HG02852 (cell line): Measurements from ENCODE around the gene ESF1.
A peak's percentile ranks its signal among the peaks of the same experiment; 100 is the strongest.
"Not testable (repeated sequence)": the region's sequence is repeated elsewhere in the genome, so short reads cannot be mapped to it uniquely, and the experiment has no call there.

ENCODE experiments used
- ATAC-seq: cut with Tn5 transposase; IDR thresholded peaks from one replicate; pipeline ENCODE4 v1.9.1; 2021; ENCODE audit warnings: mild to moderate bottlenecking, moderate library complexity; ENCODE audit not compliant: unreplicated experiment

The ESF1 gene

GRCh38 chr20:13739731-13740649, 44.7 kb downstream of the ESF1 start:
- no peak for ATAC-seq

DNA sequence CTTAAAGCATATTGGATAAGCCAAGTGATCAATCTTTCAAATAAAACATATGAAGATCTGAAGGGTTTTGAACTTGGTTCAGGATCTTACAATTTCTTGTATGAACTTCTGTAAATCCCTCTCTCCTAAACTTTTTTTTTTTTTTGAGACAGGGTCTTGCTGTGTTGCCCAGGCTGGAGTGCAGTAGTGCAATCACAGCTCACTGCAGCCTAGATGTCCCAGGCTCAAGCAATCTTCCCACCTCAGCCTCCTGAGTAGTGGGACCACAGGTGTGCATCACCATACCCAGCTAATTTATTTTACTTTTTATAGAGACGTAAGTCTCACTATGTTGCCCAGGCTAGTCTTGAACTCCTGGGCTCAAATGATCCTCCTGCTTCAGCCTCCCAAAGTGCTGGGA, 46.5 kb downstream of the ESF1 start:
- not testable (repeated sequence) for ATAC-seq

DNA sequence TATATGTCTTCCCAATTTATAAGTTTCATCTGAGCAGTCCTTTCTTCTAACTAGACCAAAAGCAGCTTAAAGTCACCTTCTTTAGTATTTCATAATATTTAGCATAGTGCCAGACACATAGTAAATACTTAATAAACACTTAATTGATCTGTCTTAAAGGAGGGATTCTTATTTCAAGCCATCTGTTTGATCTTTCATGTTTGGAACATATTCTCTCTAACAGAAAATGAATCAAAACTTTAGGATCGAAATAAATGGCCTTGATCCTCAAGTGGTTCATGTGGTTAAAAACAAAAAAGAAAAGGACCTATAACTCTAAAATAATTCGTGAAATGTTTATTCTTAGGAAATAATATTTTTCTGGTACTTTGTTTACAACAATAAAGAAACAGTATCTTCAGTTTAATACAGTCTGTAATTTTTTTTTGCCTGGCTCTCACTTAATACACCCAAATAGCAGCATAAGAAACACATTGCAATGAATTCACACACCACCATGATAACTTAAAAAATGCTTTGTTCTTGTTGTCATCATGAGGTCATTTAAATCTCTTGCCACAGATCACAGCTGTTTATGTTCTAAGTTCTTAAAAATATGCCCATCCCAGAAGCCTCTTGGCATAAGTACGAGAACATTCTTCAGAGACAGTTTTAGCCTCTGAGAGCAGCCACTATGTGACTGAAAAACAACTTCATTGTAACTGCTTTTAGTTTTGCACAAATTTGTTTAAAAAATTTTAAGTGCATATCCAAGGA, 48.1 kb downstream of the ESF1 start:
- no peak for ATAC-seq

GRCh38 chr20:13735826-13736225, 48.9 kb downstream of the ESF1 start:
- ATAC-seq: no peak

DNA sequence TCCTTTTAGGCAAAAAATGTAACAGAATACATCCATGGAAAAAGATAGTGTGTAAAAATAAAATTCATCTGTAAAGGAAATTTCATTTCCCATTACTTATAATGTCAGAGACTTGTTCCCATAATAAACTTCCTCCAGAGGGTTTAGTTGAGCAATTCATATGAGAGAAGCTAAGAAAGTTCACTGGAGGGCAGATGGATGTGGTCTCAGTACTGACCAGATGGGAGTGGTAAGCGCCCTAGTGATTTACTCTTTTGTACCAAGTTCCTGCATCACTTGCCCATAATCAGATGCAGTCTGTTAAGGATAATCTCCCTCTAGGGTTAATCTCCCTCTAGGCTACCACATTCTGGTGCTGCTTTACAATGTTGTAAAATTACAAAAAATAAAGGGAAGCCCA, 61.7 kb downstream of the ESF1 start:
- no peak for ATAC-seq

DNA sequence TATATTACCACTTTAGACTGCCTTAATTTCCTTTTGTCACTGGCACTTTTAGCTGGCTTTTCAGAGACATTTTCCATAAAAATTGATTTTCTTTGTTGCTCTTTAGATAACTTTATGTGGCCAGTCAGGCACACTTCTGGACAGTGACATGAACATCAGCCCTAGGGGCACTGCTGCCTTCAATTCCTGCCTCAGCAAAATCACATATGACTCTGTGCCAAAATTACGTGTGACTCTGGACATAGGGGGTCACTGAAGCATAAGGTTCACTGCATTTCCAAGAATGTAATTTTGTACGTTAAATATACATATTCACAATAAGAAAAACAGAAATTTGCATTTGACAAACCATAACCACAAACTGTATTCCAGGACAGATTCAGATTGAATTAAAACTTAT, 66.5 kb downstream of the ESF1 start:
- ATAC-seq: peak; percentile 34

DNA sequence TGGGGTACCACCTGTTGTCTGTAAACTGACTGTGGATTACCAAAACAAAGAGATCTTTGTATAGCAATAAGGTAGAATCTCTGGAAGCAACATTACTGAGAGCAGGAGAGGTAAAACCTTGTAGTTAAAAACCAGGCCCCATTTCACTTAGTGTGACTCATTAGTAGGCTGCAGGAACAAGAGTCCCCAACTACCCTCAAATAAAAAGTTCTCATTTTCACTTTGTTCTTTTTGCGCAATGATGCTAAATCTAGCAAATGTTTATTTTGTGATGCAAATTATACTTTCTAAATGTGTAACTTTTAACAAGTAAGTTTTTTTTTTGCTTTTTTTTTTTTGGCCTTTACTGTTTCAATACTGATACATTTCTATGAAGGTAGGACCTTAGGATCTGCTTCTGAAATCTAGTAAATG, 67.1 kb downstream of the ESF1 start:
- peak; percentile 96 for ATAC-seq

DNA sequence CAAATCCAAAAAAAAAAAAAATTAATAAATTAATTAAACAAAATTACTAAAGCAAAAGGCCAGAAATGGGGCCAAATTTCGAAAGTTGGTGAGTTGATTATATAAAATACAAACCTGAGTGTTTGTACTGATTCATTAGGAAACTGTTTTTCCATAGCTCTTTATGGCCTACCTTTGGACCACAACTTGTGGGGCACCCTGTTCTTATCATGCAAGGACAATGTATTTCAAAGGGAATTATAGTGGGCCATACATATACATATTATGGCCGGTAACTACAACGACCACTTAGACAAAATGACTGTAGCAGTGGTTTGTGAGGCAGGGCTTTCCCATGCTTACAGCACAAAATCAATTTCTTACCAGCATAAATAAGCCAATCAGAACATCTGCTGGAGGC, 69.5 kb downstream of the ESF1 start:
- no peak for ATAC-seq

DNA sequence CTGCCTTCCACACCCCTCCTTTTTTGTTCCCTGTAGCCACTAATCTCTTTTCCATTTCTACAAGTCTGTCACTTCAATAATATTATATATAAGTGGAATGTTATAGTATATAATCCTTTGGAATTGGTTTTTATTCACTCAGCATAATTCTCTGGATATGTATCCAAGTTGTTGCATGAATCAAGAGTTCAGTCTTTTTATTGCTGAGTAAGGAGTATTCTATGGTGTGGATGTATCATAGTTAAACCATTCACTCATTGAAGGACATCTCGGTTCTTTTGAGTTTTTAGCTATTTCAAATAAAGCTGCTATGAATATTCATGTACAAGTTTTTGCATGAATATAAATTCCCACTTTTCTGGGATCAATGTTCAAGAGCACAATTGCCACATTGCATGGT, 76.5 kb downstream of the ESF1 start:
- no peak for ATAC-seq

GRCh38 chr20:13703265-13703664, 81.5 kb downstream of the ESF1 start:
- ATAC-seq: no peak

DNA sequence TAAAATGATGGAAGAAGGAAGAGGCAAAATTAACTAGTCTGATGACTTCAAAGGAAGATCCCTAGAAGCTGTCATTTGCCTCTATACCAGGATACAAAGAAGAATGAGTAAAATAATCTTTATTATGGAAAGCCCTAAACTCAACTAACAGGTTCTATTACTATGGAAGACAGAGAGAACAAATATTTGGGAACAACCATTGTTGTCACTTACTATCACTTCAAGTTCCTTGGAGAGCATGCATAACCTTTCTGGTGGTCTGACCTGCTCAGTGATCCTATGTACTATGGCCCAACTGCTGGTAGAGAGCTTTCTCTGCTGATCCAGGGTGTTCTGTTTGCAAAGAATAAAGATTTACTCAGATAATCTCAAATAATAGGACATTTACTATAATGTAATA, 83.2 kb downstream of the ESF1 start:
- ATAC-seq: no peak

GRCh38 chr20:13700761-13701160, 84.0 kb downstream of the ESF1 start:
- no peak for ATAC-seq

DNA sequence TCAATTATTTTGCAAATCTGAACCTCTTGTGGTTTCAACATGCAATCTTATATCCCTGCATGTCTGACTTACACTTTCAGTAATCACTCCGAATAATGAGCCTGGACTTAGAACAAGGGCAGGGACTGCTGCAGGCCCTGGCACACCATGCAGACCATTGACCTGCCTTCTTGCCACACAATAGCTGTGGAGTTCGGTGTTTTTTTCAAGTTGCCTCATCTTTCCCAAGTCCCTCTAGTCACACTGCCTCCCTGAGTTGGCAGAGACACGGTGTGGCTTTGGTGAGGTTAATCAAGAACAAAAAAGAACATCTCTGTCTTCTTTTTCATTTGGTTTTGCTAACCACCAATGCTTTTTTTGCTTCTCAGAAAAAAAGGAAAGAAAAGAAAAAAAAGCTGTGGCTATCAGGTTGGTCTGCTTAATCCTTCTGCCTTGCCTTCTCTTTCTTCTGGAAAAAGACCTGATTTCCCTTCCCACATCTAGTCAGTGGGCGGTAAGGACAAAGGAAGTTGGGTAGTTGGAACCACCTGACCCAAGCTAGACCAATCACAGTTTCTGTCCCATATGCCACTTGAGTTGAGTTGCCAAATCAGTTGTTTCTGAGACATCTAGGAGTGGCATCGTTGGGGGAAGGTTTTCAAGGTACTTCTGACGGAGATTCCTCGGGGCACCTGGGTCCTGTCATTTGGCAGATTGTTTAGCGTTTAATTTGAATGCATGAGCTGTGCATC, 90.1 kb downstream of the ESF1 start:
- ATAC-seq: no peak

- ATAC-seq: no peak
Observed at GRCh38 chr20:13692802-13693736, 91.7 kb downstream of the ESF1 start.

- no peak for ATAC-seq
Observed at GRCh38 chr20:13690943-13691342, 93.8 kb downstream of the ESF1 start.

DNA sequence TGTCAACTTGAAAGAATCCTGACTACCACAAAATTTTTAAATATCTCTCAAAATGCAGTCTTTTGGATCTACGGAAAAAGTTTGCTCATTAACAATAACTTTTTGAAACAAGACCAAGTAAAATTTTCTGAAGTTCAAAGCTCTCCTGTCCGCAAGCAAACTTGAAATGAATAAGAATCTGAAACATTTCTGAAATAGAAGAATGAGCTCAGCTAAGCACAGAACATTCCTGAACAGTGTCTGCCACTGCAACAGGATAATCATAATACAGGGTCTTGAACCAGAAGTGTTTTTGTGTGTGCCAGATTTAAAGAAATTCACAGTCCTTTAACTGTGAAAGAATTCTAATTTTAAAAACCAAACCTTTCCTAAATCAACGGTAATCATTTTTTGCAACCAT, 96.9 kb downstream of the ESF1 start:
- no peak for ATAC-seq

DNA sequence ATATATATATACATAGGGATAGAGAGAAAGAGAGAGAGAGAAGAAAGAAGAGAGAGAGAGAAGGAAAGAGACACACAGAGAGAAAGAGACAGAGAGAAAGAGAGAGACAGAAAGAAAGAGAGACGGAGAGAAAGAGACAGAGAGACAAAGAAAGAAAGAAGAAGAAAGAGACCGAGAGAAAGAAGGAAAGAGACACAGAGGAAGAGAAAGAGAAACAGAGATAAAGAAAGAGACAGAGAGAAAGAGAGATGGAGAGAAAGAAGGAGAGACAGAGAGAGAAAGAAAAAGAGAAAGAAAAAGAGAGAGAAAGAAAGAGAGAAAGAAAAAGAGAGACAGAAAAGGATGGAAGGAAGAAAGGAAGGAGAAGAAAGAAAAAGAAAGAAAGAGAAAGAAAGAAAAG, 99.1 kb downstream of the ESF1 start:
- ATAC-seq: no peak

GRCh38 chr20:13684566-13685222, 100.0 kb downstream of the ESF1 start:
- ATAC-seq: peak; percentile 77

DNA sequence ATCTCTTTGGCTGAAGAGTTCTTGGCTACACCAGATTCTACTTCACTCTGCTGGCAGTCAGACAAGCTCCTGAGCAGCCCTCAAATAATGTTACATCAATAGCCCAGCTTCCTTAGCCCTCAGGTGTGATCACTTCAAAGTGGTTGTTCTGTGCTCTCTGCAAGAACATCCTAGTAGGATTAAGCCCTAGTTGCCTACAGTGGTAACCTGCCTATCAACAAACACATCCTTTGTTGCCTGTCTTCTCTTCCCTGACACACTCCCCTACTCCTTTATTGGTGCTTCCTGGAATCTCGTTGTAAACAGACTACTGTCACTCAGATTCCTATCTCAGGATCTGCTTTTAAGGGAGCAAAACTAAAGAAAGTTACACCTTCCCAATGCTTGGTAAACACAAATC, 100.9 kb downstream of the ESF1 start:
- ATAC-seq: no peak
